RPMI8226 (cell line): Measurements from ENCODE around the gene GLP1R.

Experiments used
- DNase-seq: peaks from one replicate; pipeline ENCODE4 v3.0.0-alpha.2; 2015

The GLP1R gene

GRCh38 chr6:39048481-39049399 is at the start of gene GLP1R:
Gene GLP1R, plus strand, starts transcription at chr6:39048781. Its CDS starts 60 bp downstream, at chr6:39048841.
- no peak for DNase-seq

GRCh38 chr6:39003072-39003471 is 45.5 kb upstream of the GLP1R start:
- DNase-seq = no peak

GRCh38 chr6:39003492-39003891 is 45.1 kb upstream of the GLP1R start:
- DNase-seq = no peak

GRCh38 chr6:39004801-39005200 is 43.8 kb upstream of the GLP1R start:
- DNase-seq = no peak

- peak; percentile 66 for DNase-seq
These were observed 42.8 kb upstream of the GLP1R start for GRCh38 chr6:39005774-39006173.

- DNase-seq = no peak
These were observed 41.0 kb upstream of the GLP1R start for GRCh38 chr6:39007575-39007974.

GRCh38 chr6:39008737-39009136 is 39.8 kb upstream of the GLP1R start:
- no peak for DNase-seq

- no peak for DNase-seq
These were observed 39.1 kb upstream of the GLP1R start for GRCh38 chr6:39009476-39009875.

- no peak for DNase-seq
These were observed 31.6 kb upstream of the GLP1R start for GRCh38 chr6:39016839-39017546.

GRCh38 chr6:39017547-39017880 is 31.1 kb upstream of the GLP1R start:
- no peak for DNase-seq

GRCh38 chr6:39018103-39018502 is 30.5 kb upstream of the GLP1R start:
- DNase-seq = no peak

- no peak for DNase-seq
These were observed 28.4 kb upstream of the GLP1R start for GRCh38 chr6:39020136-39020535.

- no peak for DNase-seq
These were observed 27.5 kb upstream of the GLP1R start for GRCh38 chr6:39021041-39021440.

GRCh38 chr6:39021779-39022178 is 26.8 kb upstream of the GLP1R start:
- no peak for DNase-seq

- DNase-seq = no peak
These were observed 22.4 kb upstream of the GLP1R start for GRCh38 chr6:39026175-39026574.

- peak; percentile 44 for DNase-seq
These were observed 19.2 kb upstream of the GLP1R start for GRCh38 chr6:39029156-39030011.

- DNase-seq = no peak
These were observed 12.9 kb upstream of the GLP1R start for GRCh38 chr6:39035681-39036080.

GRCh38 chr6:39037082-39037508 is 11.5 kb upstream of the GLP1R start:
- no peak for DNase-seq

GRCh38 chr6:39037707-39038106 is 10.9 kb upstream of the GLP1R start:
- DNase-seq = no peak

- DNase-seq = no peak
These were observed 8.4 kb upstream of the GLP1R start for GRCh38 chr6:39040080-39040673.

- no peak for DNase-seq
These were observed 7.5 kb upstream of the GLP1R start for GRCh38 chr6:39041072-39041471.

GRCh38 chr6:39043776-39044175 is 4.8 kb upstream of the GLP1R start:
- DNase-seq = no peak

- no peak for DNase-seq
These were observed 4.4 kb upstream of the GLP1R start for GRCh38 chr6:39044181-39044580.
